Effector memory CD4-positive, alpha-beta T cell (primary cell): ENCODE results near the gene CSTPP1.
"Not testable (repeated sequence)": the region's sequence is repeated elsewhere in the genome, so short reads cannot be mapped to it uniquely, and the experiment has no call there.

Experiments
- DNase-seq, 3 donors: peaks; one replicate each; pipeline ENCODE4 v3.0.0-alpha.2; 2020
- H3K27ac ChIP-seq: 2 replicates; pipeline ENCODE4 v1.7.0; 2013; ENCODE audit warnings: mild to moderate bottlenecking, low read length, moderate library complexity; ENCODE audit not compliant: insufficient read depth, poor library complexity, severe bottlenecking
- H3K27me3 ChIP-seq: replicated peaks from 2 replicates; pipeline ENCODE4 v1.7.0; 2013; ENCODE audit warnings: mild to moderate bottlenecking, low read length; ENCODE audit not compliant: insufficient read depth, control insufficient read depth, poor library complexity, severe bottlenecking
- H3K36me3 ChIP-seq: 2 replicates; pipeline ENCODE4 v1.7.0; 2013; ENCODE audit warnings: mild to moderate bottlenecking, low read length, moderate library complexity; ENCODE audit not compliant: control insufficient read depth, insufficient read depth
- H3K4me1 ChIP-seq: 2 replicates; pipeline ENCODE4 v1.7.0; 2013; ENCODE audit warnings: low read length, mild to moderate bottlenecking; ENCODE audit not compliant: control insufficient read depth, insufficient read depth, poor library complexity, severe bottlenecking
- H3K4me3 ChIP-seq: 2 replicates; pipeline ENCODE4 v1.7.0; 2013; ENCODE audit warnings: low read length, low read depth, mild to moderate bottlenecking; ENCODE audit not compliant: insufficient read depth, poor library complexity, severe bottlenecking
- H3K9me3 ChIP-seq: 2 replicates; pipeline ENCODE4 v1.7.0; 2013; ENCODE audit warnings: mild to moderate bottlenecking, low read length, moderate library complexity; ENCODE audit not compliant: control insufficient read depth

The CSTPP1 gene

DNA sequence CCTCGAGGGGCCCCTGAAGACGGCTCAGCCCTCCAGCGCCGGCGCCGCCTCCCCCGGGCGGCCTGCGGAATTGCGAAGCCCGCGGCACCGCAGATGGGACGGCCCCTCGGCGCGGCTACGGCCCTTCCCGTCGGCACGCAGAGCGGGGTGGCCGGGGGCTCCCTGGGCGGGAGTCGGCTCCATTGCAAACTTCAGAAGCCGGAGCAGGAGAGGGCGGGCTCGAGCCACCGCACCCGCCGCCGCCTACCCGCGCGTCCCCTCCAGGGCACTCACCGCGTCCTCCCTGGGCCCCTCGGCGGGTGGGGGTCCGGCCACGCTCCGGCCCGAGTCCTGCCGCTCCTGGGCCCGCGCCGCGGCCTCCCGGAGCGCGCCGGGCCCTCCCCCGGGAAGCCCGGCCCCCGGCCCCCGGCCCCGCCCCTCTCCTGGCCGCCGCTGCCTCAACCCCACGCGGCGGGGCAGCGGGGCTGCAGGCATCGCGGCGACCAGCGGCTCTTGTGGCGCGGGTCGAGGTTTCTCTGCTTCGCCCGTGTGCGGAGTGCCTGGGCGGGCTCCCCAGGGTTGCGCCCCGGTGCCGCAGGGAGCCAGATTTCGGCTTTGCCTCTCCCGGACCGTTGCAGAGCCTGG, 249.6 kb downstream of the CSTPP1 start, which contains the start of gene PACSIN3:
TSS of gene PACSIN3 (minus strand) at position 359 of the 624 bp plus-strand sequence. CDS start 3,707 bp downstream, outside the sequence.
- H3K27me3 ChIP-seq = peaks cover 24% of the 10 kb centered on the region
- DNase-seq = peak in 2 of 3 donors; percentile 21 to 40
- H3K4me1 ChIP-seq = peaks cover 11% of the 10 kb centered on the region
- no peaks in the 10 kb centered on the region for H3K36me3 ChIP-seq
- no peak within 1 kb of the TSS for H3K27ac ChIP-seq
- H3K4me3 ChIP-seq = peak within 1 kb of the TSS; percentile 58
- H3K9me3 ChIP-seq = no peaks in the 10 kb centered on the region

DNA sequence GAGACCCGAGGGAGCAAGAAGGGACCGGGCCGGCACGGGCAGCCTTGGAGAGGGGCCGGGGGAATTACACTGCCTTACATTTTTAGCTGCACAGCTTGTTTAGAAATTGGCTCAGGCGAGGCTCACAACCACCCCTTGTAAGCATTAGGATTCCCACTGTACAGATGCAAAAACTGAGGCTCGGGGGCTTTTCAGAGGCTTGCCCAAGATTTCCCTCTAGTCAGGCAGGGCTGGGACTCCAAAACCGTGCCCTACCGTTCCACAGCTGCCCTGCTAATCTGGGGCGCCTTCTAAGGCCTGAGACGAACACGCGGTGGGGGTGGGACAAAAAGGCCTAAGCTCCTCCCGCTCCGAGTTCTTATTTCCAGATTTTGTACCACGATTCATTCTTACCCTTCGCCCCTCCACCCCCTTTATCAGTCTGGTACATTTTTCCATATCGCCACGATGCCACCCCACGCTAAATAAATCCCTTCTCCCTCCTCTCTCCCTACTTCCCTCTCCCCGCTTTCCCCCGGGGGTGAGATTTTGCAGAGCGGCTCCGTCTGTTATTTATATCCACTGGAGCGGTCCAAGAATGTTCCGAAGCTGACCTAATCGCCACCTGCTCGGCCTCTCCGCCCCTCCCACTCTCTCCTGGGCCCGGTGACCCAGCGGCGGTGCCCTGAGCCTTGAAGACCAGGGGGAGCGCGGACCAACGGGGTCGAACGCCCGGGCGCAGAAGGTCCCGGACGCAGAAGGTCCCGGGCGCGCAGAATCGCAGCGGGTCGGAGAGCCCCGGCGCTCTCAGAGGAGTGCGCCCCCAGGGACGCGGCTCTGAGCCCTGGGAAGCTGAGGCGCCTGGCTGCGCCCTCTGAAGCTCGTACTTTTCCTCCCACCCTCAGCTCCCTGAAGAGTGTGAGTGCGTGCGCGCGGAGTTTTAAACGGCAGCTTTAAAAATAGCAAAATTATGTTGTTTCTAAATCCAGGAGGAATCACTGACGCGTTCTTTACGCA, 250.4 kb downstream of the CSTPP1 start:
- peak in 1 of 3 donors; percentile 22 for DNase-seq
- H3K4me1 ChIP-seq = peaks cover 11% of the 10 kb centered on the region
- peak overlapping the region; percentile 48 for H3K4me3 ChIP-seq
- no peak overlapping the region for H3K27ac ChIP-seq
- H3K9me3 ChIP-seq = no peaks in the 10 kb centered on the region
- no peaks in the 10 kb centered on the region for H3K36me3 ChIP-seq
- peaks cover 24% of the 10 kb centered on the region for H3K27me3 ChIP-seq

DNA sequence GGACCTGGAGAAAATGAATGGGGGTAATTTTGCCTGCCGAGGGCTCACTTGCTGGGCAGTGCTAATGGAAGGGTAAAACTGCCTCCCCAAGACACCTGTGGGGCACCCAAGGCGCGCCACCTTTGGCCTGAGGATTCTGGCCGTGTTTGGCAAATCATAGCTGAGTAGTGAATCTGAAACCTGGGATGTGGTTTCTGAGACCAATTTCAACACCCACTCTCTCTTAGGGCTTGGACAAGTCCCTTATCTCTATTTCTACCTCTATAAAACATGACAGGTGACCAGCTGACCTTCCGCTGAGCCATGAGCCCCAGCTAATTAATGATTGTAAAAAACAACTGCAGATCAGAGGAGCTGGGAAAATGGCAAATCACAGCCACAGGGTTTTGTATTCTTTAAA, 251.2 kb downstream of the CSTPP1 start:
- no peak overlapping the region for H3K27ac ChIP-seq
- H3K4me3 ChIP-seq = no peak overlapping the region
- no peaks in the 10 kb centered on the region for H3K36me3 ChIP-seq
- no peak for DNase-seq
- no peaks in the 10 kb centered on the region for H3K9me3 ChIP-seq
- H3K4me1 ChIP-seq = peaks cover 11% of the 10 kb centered on the region
- peaks cover 24% of the 10 kb centered on the region for H3K27me3 ChIP-seq

- Histone ChIP-seq H3K36me3 (no peaks in the 10 kb centered on the region), H3K4me3 (no peak overlapping the region), H3K27me3 (peaks cover 24% of the 10 kb centered on the region), H3K4me1 (peaks cover 11% of the 10 kb centered on the region), H3K9me3 (no peaks in the 10 kb centered on the region), H3K27ac (no peak overlapping the region)
- DNase-seq = no peak
These were observed 251.7 kb downstream of the CSTPP1 start for GRCh38 chr11:47188259-47188658.

DNA sequence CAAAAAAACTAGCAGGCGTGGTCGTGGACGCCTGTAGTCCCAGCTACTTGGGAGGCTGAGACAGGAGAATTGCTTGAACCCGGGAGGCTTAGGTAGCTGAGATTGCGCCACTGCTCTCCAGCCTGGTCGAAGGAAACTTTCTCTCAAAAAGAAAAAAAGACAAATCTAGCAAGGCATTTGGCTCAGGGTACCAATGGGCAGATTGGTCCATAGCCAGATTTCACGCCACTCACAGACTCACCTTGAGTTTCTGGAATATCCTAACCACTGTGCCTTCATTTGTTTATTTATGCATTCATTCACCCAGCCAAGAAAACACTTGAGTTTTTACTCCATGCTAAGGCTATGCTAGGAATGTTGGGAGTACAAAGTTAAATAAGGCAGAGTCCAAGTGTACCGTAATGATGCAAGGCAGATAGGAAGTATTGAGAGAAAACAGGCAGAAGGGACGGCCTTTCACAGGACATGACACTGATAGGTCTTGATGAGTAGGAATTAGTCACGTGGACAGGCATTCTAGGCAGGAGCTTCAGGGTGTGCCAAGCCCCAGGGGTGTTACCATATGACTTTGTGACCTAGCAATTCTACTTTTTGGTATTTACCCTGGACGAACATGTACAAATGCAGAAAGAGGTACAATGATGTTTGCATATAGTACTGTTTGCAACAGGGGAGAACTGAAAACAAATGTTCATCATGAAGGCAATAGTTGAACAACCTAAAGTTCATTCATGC, 252.7 kb downstream of the CSTPP1 start:
- no peak overlapping the region for H3K4me3 ChIP-seq
- no peaks in the 10 kb centered on the region for H3K36me3 ChIP-seq
- peaks cover 14% of the 10 kb centered on the region for H3K27me3 ChIP-seq
- no peaks in the 10 kb centered on the region for H3K9me3 ChIP-seq
- no peak overlapping the region for H3K27ac ChIP-seq
- no peak for DNase-seq
- H3K4me1 ChIP-seq = peaks cover 11% of the 10 kb centered on the region

- not testable (repeated sequence) for H3K36me3 ChIP-seq, DNase-seq, H3K9me3 ChIP-seq, H3K4me3 ChIP-seq, H3K4me1 ChIP-seq, H3K27ac ChIP-seq, H3K27me3 ChIP-seq
These were observed 254.6 kb downstream of the CSTPP1 start for GRCh38 chr11:47191137-47191536.

- Histone ChIP-seq H3K9me3 (no peaks in the 10 kb centered on the region), H3K27ac (no peak overlapping the region), H3K36me3 (no peaks in the 10 kb centered on the region), H3K4me3 (no peak overlapping the region), H3K4me1 (no peaks in the 10 kb centered on the region), H3K27me3 (peaks cover 1% of the 10 kb centered on the region)
- no peak for DNase-seq
These were observed 255.6 kb downstream of the CSTPP1 start for GRCh38 chr11:47192111-47192510.

- not testable (repeated sequence) for H3K4me3 ChIP-seq, H3K27me3 ChIP-seq, H3K4me1 ChIP-seq, DNase-seq, H3K9me3 ChIP-seq, H3K27ac ChIP-seq, H3K36me3 ChIP-seq
These were observed 261.6 kb downstream of the CSTPP1 start for GRCh38 chr11:47198161-47198560.

DNA sequence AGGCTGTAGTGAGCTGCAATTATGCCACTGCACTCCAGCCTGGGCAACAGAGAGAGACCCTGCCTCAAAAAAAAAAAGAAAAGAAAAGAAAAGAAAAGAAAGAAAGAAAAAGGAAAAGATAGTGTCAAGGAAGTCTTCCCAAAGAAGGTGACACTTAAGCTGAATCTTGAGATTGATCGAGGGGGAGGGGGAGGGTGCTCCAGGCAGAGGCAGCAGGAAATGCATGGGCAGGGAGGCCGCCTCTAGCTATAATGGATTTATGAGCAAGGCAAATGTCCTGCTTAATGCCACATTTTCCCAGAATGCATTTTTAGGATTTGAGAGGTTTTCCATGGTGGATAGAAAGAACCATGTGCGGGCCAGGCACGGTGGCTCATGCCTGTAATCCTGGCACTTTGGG, 264.5 kb downstream of the CSTPP1 start:
- DNase-seq = no peak
- Histone ChIP-seq H3K27ac (no peak overlapping the region), H3K9me3 (no peaks in the 10 kb centered on the region), H3K4me1 (no peaks in the 10 kb centered on the region), H3K4me3 (no peak overlapping the region), H3K27me3 (no peaks in the 10 kb centered on the region), H3K36me3 (no peaks in the 10 kb centered on the region)
